Adipocyte (in vitro differentiated cells): ENCODE results near the gene SAMSN1.

Experiments used
- DNase-seq: peaks from one replicate; pipeline ENCODE4 v3.0.0-alpha.2; 2015; ENCODE audit warnings: low read depth
- H3K27me3 ChIP-seq: replicated peaks from 2 replicates; pipeline ENCODE4 v1.7.0; 2013; ENCODE audit warnings: mild to moderate bottlenecking, low read length, moderate library complexity; ENCODE audit not compliant: control insufficient read depth, insufficient read depth
- H3K36me3 ChIP-seq: 2 replicates; pipeline ENCODE4 v1.7.0; 2013; ENCODE audit warnings: low read length, mild to moderate bottlenecking, moderate library complexity; ENCODE audit not compliant: control insufficient read depth, insufficient read depth, severe bottlenecking
- H3K4me1 ChIP-seq: 2 replicates; pipeline ENCODE4 v1.7.0; 2013; ENCODE audit warnings: mild to moderate bottlenecking, low read length, moderate library complexity; ENCODE audit not compliant: control insufficient read depth, insufficient read depth
- H3K4me3 ChIP-seq: 2 replicates; pipeline ENCODE4 v1.7.0; 2013; ENCODE audit warnings: mild to moderate bottlenecking, low read length, moderate library complexity
- H3K9ac ChIP-seq: 2 replicates; pipeline ENCODE4 v1.7.0; 2013; ENCODE audit warnings: mild to moderate bottlenecking, low read length, moderate library complexity
- H3K9me3 ChIP-seq: 2 replicates; pipeline ENCODE4 v1.7.0; 2013; ENCODE audit warnings: mild to moderate bottlenecking, low read length, moderate library complexity; ENCODE audit not compliant: control insufficient read depth

Gene SAMSN1

DNA sequence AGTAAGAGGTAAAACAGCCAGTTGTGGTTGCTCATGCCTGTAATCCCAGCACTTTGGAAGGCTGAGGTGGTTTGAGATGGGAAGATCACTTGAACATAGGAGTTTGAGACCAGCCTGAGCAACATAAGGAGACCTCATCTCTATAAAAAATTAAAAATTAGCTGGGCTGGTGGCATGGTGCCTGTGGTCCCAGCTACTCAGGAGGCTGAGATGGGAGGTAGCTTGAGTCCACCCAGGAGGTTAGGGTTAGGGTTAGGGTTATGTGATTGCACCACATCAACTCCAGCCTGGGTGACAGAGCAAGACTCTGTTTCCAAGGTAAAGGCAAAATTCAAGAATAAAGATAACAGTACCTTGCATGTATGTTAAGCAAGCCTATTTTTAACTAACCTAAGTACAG, 3.5 kb downstream of the SAMSN1 start:
- no peak overlapping the region for H3K4me3 ChIP-seq
- DNase-seq = no peak

DNA sequence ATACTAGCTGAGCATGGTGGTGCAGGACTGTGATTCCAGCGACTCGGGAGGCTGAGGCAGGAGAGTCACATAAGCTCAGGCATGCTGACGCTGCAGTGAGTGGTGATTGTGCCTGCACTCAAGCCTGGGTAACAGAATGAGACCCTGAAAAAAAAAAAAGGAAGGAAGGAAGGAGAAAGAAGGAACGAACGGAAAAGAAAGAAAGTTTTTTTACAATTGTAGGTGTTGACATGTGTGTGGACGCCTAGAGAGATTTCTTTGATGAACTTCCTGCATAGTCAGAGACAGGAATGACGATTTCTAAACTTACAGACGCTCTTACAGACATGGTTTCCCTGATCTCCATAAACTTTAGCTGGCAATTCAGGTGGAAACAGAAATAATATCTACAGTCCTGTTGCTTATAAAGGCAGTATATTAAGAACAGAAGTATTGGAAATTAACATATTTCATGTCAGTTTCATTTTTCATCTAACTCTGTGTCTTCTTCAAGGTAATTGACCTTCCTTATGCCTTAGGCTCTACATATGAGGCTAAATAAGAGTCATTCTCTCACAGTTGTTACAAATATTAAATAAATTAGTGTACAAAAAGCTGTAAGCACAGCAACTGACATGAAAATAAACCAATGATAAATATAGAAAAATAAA, 4.1 kb downstream of the SAMSN1 start:
- Histone ChIP-seq H3K36me3 (no peaks in the 10 kb centered on the region), H3K9ac (no peak overlapping the region), H3K4me3 (no peak overlapping the region), H3K4me1 (no peaks in the 10 kb centered on the region), H3K27me3 (no peaks in the 10 kb centered on the region), H3K9me3 (no peaks in the 10 kb centered on the region)
- no peak for DNase-seq

More for the DNA sequence above, 3.5 kb downstream of the SAMSN1 start:
- H3K36me3 ChIP-seq = no peaks in the 10 kb centered on the region
- H3K9ac ChIP-seq = no peak overlapping the region
- H3K9me3 ChIP-seq = no peaks in the 10 kb centered on the region
- peaks cover under 1% of the 10 kb centered on the region for H3K4me1 ChIP-seq
- H3K27me3 ChIP-seq = no peaks in the 10 kb centered on the region

DNA sequence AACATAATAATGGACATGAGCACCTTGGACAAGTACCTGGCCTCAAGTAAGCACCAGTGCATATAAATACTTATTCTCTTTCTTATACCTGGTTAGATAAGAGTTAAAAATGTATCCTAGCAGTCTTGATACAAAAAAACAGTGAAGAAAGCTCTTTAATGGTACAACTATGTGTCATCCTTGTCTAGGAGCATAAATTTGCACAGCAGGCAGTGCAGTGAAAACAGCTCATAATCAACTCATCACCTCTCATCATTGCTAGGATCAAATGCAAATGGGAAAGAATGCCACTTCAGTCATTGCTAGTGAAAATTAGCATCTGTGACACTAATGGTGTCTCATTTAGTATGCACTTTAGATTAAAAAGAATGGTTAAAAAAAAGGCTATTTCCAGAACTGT, 7.6 kb downstream of the SAMSN1 start:
- Histone ChIP-seq H3K36me3 (no peaks in the 10 kb centered on the region), H3K4me1 (peaks cover 7% of the 10 kb centered on the region), H3K9me3 (peaks cover 4% of the 10 kb centered on the region), H3K4me3 (no peak overlapping the region), H3K9ac (no peak overlapping the region), H3K27me3 (no peaks in the 10 kb centered on the region)
- DNase-seq = no peak

DNA sequence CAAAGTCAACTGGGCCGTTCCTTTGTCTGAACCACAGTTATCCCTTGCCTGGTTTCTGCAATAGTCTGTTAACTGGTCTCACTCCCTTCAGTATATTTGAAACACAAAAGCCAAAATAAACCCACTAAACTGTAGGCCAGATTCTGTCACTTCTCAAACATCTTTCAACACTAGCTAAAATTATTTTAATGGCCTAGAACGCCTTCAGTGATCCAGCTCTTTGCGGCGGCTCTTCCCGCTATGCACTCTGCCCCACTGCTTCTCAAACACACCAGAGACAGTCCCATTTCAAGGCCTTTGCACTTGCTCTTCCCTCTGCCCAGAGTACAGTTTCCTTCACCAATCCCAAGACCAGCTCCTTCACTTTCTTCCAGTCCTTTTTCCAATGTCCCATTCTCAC, 9.2 kb downstream of the SAMSN1 start:
- Histone ChIP-seq H3K9me3 (peaks cover 4% of the 10 kb centered on the region), H3K27me3 (no peaks in the 10 kb centered on the region), H3K9ac (no peak overlapping the region), H3K4me1 (peaks cover 14% of the 10 kb centered on the region), H3K4me3 (no peak overlapping the region), H3K36me3 (no peaks in the 10 kb centered on the region)
- no peak for DNase-seq

DNA sequence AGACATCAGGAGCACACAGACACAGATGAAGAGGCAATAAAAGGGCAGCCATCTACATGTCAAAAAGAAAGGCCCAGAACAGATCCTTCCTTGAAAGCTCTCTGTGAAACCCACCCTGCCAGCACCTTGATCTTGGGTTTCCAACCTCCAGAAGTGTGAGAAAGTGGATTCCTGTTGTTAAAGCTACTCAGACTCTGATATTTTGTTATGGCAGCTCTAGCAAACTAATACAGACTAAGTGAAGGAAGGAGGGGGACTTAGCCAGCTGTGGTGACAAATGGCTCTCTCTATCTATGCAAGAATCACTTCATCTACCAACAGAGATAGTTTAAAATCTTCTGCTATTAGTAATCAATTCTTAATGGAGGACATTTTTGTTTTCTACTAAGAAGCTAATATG, 10.4 kb downstream of the SAMSN1 start:
- H3K27me3 ChIP-seq = no peaks in the 10 kb centered on the region
- H3K9ac ChIP-seq = no peak overlapping the region
- H3K36me3 ChIP-seq = no peaks in the 10 kb centered on the region
- no peak overlapping the region for H3K4me3 ChIP-seq
- no peak for DNase-seq
- peaks cover 4% of the 10 kb centered on the region for H3K9me3 ChIP-seq
- peaks cover 17% of the 10 kb centered on the region for H3K4me1 ChIP-seq

DNA sequence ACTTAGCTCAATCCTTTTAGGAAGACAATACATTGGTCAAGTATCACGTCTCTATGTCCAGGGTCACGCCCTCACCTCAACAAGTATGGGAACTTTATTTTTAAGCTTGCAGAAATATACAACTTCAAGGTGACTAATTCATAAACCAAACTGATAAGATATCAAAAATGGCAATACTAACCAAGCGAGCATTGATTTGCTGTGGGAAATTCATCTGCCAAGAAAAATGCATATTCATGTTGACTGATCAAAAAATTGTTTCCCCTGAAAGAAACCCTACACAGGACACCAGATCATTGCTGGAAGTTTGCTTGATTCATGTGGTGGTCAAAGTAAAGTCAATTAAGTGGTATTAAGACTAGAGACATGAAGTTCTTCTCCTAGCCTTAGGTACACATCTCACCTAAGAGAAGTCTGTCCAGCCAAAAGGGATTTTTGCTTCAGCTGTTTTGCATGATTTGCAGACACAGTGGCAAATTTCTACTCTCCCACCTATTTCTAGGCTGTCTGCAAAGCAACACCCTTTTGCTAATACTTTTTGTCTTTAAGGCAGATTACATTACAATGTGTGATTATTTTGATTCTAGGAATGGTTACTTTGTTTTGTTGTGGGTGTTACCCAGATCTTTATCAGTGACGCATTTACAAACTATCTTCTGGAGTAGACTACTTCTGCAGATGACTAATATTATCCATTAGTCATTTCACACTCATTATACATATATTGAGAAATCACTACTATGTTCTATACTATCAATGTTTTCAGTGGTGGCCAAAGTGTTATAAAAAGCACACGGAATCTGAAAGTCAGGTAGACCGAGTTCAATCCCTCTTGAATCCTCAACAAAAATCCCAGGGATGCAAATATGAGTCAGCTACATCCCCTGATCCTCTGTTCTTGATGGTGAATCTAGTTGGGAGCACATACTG, 12.4 kb downstream of the SAMSN1 start:
- H3K9me3 ChIP-seq = peaks cover 4% of the 10 kb centered on the region
- no peaks in the 10 kb centered on the region for H3K27me3 ChIP-seq
- no peaks in the 10 kb centered on the region for H3K36me3 ChIP-seq
- peaks cover 17% of the 10 kb centered on the region for H3K4me1 ChIP-seq
- no peak overlapping the region for H3K4me3 ChIP-seq
- no peak overlapping the region for H3K9ac ChIP-seq
- peak; percentile 0 for DNase-seq

DNA sequence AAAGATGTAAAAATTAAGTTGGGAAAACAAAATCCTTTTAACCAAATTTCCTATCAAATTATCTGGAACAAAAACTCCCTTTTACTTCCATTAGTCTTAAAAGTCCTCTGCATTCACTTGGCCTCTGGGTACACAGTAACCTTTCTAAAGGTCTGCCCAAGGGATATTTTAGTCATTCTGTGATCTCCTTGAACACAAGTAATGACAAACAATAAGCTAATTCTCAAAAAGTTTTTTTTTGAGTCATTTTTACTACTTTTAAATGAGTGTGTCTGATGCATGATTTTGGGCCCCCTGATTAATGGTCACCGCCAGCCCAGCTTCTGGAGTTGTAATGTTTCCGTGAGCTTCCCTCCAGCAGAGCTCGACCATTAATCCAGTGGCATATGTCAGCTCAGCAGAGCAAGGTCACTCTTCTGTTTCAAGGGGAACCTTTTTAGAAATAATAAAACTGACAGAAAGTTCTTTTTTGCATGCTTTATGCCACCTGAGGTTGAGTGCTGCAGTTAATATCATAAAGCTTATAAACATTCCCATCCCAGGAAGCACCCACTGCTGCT, 14.3 kb downstream of the SAMSN1 start:
- Histone ChIP-seq H3K9me3 (peaks cover 4% of the 10 kb centered on the region), H3K27me3 (no peaks in the 10 kb centered on the region), H3K4me3 (no peak overlapping the region), H3K4me1 (peaks cover 28% of the 10 kb centered on the region), H3K36me3 (no peaks in the 10 kb centered on the region), H3K9ac (no peak overlapping the region)
- DNase-seq = no peak

DNA sequence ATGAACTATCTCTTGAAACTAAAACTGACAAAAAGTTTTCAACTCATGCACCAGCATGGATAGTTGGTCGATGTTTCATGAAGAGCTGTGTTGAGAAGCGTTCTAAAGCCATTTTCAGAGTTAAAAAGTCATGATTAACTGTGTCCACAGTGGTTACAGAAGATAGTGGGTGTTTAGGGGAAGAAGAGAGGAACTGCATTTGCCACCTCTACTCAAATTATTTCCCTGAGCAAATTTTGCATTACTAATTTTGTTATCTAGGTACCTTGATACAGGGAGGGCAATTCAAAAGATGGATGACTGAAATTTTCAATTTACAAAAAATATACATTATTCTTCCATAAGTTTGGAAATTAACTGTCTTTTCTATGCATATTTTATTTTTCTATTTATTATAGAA, 15.5 kb downstream of the SAMSN1 start:
- no peaks in the 10 kb centered on the region for H3K27me3 ChIP-seq

DNA sequence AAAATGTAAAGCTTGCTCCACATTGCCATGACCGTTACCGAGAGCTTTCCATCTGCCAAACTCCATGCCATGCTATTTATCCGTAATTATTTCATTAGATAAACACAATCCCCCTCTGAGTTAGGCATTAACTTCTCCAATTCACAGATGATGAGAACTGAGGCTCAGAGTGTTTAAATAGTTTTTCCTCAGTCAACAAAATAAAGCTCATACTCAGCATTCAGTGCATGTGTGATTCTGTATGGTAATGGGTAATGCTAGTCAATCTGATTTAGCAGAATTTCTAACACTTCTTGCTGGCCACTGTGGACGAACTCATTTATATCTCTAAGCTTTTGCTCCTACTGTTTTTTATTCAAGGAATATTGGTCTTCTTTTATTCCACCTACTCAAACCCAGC, 17.3 kb downstream of the SAMSN1 start:
- no peak overlapping the region for H3K4me3 ChIP-seq
- no peak for DNase-seq
- no peaks in the 10 kb centered on the region for H3K9me3 ChIP-seq
- H3K9ac ChIP-seq = no peak overlapping the region
- no peaks in the 10 kb centered on the region for H3K27me3 ChIP-seq
- no peaks in the 10 kb centered on the region for H3K36me3 ChIP-seq
- peaks cover 24% of the 10 kb centered on the region for H3K4me1 ChIP-seq

More for the DNA sequence above, 15.5 kb downstream of the SAMSN1 start:
- Histone ChIP-seq H3K9ac (no peak overlapping the region), H3K4me1 (peaks cover 28% of the 10 kb centered on the region), H3K36me3 (no peaks in the 10 kb centered on the region), H3K9me3 (peaks cover under 1% of the 10 kb centered on the region), H3K4me3 (no peak overlapping the region)
- no peak for DNase-seq

DNA sequence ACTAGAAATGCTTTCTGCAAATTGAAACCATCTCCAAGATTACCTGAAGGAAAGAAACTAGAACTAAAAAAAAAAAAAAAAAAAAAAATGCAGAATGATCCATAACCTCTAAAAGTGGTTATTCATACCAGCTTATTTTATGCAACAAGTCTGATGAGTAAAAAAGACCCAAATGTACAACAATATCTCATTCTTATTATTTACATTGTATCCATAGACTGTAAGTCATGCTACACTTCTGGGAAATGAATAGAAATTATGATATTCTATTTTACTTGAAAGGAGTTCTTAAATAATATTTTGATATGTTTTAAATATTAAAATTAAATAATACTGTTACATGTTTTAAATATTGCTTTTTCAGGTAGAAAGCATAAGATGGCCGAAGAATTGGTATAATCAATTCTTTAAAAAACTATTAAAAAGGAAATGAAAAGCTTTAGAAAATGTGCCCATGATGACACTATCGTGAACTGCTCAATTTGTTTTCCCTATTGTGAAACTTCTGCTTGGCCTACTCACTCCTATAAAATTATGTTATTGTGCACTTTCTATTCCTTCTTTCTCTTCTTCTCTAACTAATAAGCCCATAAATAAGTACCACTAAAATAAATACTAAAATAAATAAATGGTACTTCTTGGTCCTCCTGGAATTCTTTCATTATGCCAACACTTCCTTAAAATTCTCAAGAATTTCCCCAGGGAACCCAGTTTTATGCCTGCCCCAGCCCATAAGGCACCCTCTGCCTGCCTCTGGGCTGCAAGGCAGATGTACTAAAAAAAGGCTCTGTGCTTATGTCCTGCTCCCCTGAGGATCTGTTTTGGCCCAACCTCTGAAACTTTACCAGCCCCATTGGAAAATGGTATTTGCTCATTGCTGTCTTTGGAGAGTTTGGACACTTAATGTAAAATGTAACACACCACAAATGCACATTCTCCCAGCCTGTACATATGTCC, 18.1 kb downstream of the SAMSN1 start:
- H3K9ac ChIP-seq = no peak overlapping the region
- no peaks in the 10 kb centered on the region for H3K9me3 ChIP-seq
- no peaks in the 10 kb centered on the region for H3K27me3 ChIP-seq
- no peak overlapping the region for H3K4me3 ChIP-seq
- DNase-seq = no peak
- H3K4me1 ChIP-seq = peaks cover 18% of the 10 kb centered on the region
- no peaks in the 10 kb centered on the region for H3K36me3 ChIP-seq
